Activated naive CD4-positive, alpha-beta T cell treated with anti-CD3 and anti-CD28 coated beads, Interleukin-2, amount 50 U/mL, for 72 hours (primary cell): Measurements from ENCODE around the gene ATG5. TPM values are rescaled to one million over a fixed set of nuclear protein-coding genes. Genes with fewer than 3 reads are reported as not detected.

ENCODE experiments used
- ATAC-seq, 2 donors: fragments of 150-1000 bp; cut with Tn5 transposase; 2 replicates each; pipeline ENCODE4 v1.10.0; 2021; ENCODE audit warnings: mild to moderate bottlenecking in 2 of 2, moderate library complexity in 2 of 2
- DNase-seq, 2 donors: peaks; one replicate each; pipeline ENCODE4 v3.0.0; 2021 to 2022; ENCODE audit warnings: low spot score in 2 of 2
- H3K27ac Mint-ChIP-seq, 2 donors: one replicate each; pipeline ENCODE4 v1.8.0; 2022; ENCODE audit warnings: mild to moderate bottlenecking in 2 of 2, mixed read lengths in 2 of 2
- H3K36me3 Mint-ChIP-seq, 2 donors: one replicate each; pipeline ENCODE4 v1.8.0; 2022; ENCODE audit warnings: mixed read lengths in 2 of 2
- H3K9me3 Mint-ChIP-seq, 2 donors: one replicate each; pipeline ENCODE4 v1.8.0; 2022; ENCODE audit warnings: mixed read lengths in 2 of 2
- total RNA-seq, 2 donors: library from RNA; stranded (reverse); gene quantifications; one replicate each; pipeline ENCODE4 v1.2.3, GENCODE V29; 2022

ATG5 gene
- total RNA-seq, 2 donors from 2014 or later, result 23.5 to 28.2 TPM

GRCh38 chr6:106146852-106147351 is 178.7 kb downstream of the ATG5 start:
- Mint-ChIP-seq H3K27ac (no peak overlapping the region), H3K36me3 (peaks cover 0 to under 1% of the 10 kb centered on the region in 2 donors), H3K9me3 (peaks cover 0 to 8% of the 10 kb centered on the region in 2 donors)
- no peak for ATAC-seq
- DNase-seq, result no peak

DNA sequence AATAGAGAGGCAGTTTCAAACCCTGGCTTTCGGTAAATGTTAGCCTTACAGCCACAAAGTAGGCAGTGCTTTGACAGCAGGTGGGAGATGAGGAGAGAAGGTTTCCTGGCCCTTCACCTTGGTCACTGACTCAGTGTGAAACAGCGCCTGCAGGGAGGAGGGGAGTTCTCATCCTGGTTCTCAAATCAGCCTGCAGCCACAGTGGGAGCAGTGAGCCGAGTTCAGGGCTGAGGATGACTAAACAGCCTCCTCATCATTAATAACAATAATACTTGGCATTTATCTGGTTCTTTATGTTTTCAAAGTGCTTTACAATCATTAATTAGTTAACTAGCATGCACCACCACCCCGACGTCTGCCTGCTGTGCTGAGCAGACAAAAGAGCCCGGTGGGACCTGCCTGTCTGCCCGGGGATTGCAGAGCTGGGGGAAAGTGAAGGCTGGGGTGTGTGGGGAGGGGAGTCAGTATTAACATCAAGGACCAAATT is 179.8 kb downstream of the ATG5 start:
- ATAC-seq, result peak in 1 of 2 donors; percentile 33
- peak in 1 of 2 donors; percentile 19 for DNase-seq
- H3K27ac Mint-ChIP-seq, result no peak overlapping the region
- H3K36me3 Mint-ChIP-seq, result no peaks in the 10 kb centered on the region
- H3K9me3 Mint-ChIP-seq, result no peaks in the 10 kb centered on the region

DNA sequence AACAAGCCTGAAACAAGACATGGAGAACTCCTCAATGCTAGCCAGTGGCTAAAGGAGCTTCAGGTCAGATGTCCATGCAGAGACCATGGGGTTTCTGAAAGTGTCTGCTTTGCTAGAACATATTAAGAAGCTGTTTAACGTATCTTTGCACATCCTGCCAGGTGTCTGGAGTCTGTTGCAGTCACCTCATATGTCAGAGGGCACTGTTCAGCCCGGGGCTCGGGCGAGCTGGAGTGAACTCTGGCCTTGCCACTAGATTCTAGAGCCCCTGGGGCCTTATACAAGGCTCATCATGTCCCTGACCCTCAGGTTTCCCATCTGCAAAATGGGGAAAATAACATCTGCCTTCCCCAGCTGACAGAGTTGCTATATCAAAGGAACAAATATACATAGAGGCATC is 180.4 kb downstream of the ATG5 start:
- DNase-seq (no peak), ATAC-seq (no peak)
- no peak overlapping the region for H3K27ac Mint-ChIP-seq
- no peaks in the 10 kb centered on the region for H3K9me3 Mint-ChIP-seq
- H3K36me3 Mint-ChIP-seq, result no peaks in the 10 kb centered on the region

GRCh38 chr6:106143665-106144064 is 181.9 kb downstream of the ATG5 start:
- H3K27ac Mint-ChIP-seq, result no peak overlapping the region
- H3K36me3 Mint-ChIP-seq, result no peaks in the 10 kb centered on the region
- ATAC-seq (no peak), DNase-seq (no peak)
- H3K9me3 Mint-ChIP-seq, result no peaks in the 10 kb centered on the region

GRCh38 chr6:106142876-106143431 is 182.6 kb downstream of the ATG5 start:
- no peaks in the 10 kb centered on the region for H3K9me3 Mint-ChIP-seq
- DNase-seq, result no peak
- ATAC-seq, result no peak
- H3K27ac Mint-ChIP-seq, result no peak overlapping the region
- H3K36me3 Mint-ChIP-seq, result no peaks in the 10 kb centered on the region

DNA sequence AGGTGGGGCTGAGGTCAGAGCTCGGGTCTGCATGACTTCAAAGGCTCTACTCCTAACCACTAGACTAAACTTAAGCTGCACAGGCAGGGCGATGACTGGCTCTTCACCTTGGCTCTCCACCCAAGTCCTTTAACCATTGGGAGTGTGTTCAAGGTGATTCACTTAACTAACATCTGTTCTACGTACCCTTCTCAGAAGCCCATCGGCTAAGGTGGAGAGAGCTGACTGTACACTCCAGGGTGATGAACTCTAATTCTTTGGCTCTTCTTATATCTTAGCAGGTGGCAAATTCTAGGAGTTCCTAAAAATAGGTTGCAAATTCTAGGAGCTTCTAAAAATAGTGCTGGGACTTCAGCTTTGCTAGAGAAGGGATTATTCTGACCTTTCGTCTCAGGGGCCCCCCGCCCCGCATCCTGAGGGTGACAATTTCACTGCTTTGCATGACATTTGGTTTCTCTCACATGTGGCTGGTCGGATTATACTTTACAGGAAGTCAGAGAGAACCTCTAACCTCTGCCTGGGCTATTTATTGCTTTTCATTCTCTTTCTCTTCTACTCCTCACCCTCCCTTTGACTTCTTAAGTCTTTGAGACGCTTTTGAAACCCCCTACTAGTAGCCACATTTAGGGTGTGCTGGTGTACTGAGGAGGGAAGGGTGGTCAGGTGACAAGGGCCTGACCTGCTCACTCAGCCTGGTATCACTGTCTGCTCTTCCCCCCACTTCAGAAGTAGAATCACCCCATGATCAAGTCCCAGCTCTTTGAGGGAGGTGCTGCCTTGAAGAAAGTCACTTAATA is 183.9 kb downstream of the ATG5 start:
- Mint-ChIP-seq H3K9me3 (no peaks in the 10 kb centered on the region), H3K27ac (peak overlapping the region; percentile 88 to 90), H3K36me3 (no peaks in the 10 kb centered on the region)
- peak; percentile 90 to 93 for ATAC-seq
- DNase-seq, result peak; percentile 42 to 77

- no peak for ATAC-seq
- no peak for DNase-seq
- peak overlapping the region in 1 of 2 donors; percentile 24 for H3K27ac Mint-ChIP-seq
- no peaks in the 10 kb centered on the region for H3K9me3 Mint-ChIP-seq
- no peaks in the 10 kb centered on the region for H3K36me3 Mint-ChIP-seq
Measured at GRCh38 chr6:106138151-106138550, 187.4 kb downstream of the ATG5 start.

GRCh38 chr6:106136845-106137244 is 188.7 kb downstream of the ATG5 start:
- Mint-ChIP-seq H3K9me3 (no peaks in the 10 kb centered on the region), H3K27ac (no peak overlapping the region), H3K36me3 (no peaks in the 10 kb centered on the region)
- DNase-seq (no peak), ATAC-seq (no peak)

GRCh38 chr6:106135911-106136571 is 189.5 kb downstream of the ATG5 start:
- DNase-seq (no peak), ATAC-seq (no peak)
- H3K27ac Mint-ChIP-seq, result no peak overlapping the region
- H3K36me3 Mint-ChIP-seq, result no peaks in the 10 kb centered on the region
- H3K9me3 Mint-ChIP-seq, result no peaks in the 10 kb centered on the region

DNA sequence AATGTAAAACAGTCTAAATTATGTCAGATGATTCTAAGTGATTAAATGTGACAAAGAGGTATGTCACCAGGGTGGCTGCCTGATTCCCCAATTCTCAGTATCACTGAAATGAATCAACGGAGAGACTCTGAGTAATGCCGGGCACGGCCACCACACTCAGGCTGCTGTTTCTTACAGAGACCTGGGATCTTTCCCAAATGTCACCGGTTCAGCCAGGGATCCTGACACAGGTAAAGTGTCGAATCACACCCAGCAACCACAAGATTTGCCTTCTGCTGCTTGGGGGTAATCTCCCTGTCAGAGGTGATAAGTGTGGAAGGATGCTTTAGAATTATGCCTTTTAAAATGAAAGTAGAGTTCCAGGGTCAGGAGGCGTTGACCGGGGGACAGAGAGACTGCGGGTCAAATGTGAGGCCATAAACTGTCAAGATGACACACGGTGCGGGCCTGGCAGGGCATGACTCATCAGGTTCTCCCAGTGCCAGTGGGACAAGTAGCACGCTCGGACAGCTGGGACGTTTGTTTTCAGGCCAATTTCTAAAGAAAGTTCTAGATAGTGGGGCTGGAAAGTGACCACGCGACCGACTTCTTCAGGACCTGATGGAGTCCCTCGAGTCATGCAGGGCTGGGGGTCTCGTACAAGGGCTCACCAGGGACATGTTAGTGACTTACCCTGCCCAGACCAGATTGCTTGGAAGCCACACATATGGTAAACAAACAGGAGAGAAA is 190.5 kb downstream of the ATG5 start:
- H3K9me3 Mint-ChIP-seq, result no peaks in the 10 kb centered on the region
- peak; percentile 55 to 93 for ATAC-seq
- no peaks in the 10 kb centered on the region for H3K36me3 Mint-ChIP-seq
- peak in 1 of 2 donors; percentile 65 for DNase-seq
- no peak overlapping the region for H3K27ac Mint-ChIP-seq

Other genes with a start within 250 kb of the ATG5 start
- 10 to 100 TPM in 1 of 2 donors, 1 to 10 TPM in 1; 7.7 to 12.5 TPM for gene PRDM1, start 239.4 kb downstream of the ATG5 start, total RNA-seq
- 10 to 100 TPM; 23.0 to 23.3 TPM for gene CRYBG1, start 35.0 kb upstream of the ATG5 start, total RNA-seq